ENCODE data around the gene RNASE1.
"Not testable (repeated sequence)": the region's sequence is repeated elsewhere in the genome, so short reads cannot be mapped to it uniquely, and the experiment has no call there.

Gene RNASE1

DNA sequence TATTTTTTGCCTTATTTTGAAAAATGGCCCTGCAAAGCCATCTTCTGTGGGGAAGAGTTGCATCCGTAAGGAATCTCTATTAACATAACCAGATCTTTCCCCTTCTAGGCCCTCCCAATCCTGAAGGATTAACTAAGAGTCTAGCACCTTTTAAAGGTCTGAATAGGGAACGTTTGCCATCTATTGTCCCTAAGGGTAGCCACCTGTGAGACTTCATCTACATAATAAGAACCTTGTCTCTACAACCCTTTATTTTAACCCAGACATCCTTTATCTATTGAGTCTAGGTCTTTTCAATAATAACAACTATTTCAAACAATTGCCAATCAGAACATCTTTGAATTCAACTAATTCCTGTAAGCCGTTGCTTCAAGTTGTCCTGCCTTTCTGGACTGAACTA, 30.0 kb downstream of the RNASE1 start:
- DNase-seq (ENCODE audit: low read depth in 2 of 2): no peak

DNA sequence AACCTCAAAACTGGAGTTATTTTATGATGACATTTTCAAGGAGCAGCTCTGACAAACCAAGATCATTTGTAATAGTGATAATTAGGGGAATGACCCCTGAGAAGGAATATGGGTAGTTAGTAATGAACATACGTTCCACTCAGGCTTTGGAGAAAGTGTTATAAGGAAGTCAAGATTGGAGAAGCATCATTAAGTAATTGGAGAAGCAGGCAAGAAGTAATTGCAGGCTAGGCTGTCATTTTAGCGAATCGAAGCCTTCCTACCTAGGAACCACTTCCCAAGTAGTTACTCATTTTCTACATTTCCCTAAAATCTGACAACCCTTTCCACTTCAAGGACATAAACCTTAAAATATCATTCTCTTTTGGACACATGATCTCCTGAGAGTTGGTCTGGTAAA, 33.2 kb downstream of the RNASE1 start:
- DNase-seq (ENCODE audit: low read depth in 2 of 2): no peak

DNA sequence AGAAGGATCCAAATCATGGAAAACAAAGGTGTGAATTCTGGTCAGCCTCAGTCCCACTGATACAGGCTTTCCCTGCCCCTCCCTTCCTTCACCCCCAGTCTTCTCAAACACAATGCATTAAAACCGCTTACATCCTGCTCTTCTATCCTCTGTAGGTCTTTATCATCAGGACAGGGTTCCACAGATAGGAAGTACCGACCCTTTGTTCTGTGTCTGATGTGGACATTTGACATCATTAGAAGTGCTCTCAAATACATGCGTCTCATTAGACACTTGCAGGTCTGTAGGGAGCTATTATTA, 34.1 kb downstream of the RNASE1 start:
- DNase-seq (ENCODE audit: low read depth in 2 of 2): no peak

DNA sequence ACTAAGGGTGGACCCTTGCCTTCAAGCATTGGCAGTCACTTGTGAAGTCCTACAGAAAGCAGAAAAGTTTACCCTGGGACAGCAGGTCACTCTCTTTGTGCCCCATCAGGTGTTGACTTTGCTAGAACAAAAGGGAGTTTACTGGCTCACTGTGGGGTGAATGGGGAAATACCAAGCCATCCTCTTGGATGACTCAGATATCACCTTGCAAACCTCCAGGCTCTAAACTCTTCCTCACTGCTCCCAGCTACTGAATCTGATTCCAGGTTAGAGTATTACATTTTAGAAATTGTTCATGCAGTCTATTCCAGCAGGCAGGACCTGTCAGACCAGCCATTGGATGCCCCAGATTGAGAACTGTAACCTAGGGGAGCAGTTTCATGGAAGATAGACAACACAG, 41.7 kb downstream of the RNASE1 start:
- DNase-seq (ENCODE audit: low read depth in 2 of 2): no peak

DNA sequence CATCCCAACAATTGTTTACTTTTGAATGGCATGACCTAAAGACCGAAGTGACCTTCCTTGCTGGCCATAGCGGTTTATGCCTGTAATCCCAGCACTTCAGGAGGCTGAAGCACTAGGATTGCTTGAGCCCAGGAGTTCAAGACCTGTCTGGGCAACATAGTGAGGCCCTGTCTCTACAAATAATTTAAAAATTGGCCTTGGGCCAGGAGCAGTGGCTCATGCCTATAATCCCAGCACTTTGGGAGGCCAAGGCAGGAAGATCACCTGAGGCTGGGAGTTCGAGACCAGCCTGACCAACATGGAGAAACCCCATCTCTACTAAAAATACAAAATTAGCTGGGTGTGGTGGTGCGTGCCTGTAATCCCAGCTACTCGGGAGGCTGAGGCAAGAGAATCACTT, 43.2 kb downstream of the RNASE1 start:
- not testable (repeated sequence) for DNase-seq (ENCODE audit: low read depth in 2 of 2)

DNA sequence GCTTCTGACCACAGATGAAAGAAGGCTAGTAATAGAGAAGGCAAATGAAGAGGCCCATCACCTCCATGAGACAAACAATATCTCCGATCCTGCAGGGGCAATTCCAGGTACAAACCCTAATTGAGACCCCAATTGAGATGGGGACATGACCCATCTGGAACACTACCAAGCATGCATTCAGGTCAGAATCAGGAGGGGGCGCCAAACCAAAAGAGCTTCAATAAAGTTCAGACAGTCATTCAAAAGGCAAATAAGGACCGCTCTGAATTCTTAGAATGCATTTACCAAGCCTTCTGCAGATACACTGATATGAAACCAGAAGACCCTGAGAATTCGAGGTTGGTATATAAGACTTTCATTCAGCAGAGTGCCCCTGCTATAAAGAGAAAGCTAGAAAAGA, 44.7 kb downstream of the RNASE1 start:
- peak in 1 of 2 donors; percentile 8 for DNase-seq (ENCODE audit: low read depth in 2 of 2)

DNA sequence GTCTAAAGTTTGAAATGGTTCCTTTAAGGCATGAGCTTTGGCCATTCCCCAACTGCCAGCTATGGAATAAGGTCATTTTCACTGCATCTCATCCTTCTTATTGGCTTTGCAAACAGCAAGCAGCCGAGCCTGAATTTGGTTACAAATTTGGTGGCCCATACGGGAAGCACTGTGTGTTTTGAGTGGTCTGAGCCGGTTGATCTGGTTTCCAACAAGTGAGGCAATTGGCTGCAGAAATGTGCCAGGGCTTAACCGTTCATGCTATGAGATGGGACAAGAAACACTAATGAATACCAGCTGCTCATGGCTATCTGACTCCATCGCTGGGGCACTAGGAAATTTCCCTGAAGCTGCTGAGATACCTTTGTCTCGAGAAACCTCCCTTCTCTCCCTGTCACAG, 47.6 kb downstream of the RNASE1 start:
- no peak for DNase-seq (ENCODE audit: low read depth in 2 of 2)

DNA sequence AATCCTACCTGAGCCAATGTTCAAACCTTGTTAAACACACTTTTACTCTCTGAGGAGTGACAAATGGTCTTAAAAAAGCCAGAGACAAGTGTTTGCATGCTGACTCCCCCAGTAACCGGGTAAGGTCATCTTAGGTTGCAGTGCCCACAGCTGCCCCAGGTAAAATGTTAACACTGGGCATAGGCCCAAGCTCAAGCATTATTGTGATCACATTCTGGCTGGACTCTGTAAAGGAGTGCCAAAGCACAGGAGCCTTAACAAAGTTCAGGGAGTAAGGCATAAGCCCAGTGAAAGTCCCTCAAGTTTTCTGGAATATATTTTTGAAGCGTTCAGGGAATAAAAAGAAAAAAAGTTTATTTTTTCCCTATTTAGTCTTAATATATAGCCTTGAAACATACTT, 48.3 kb downstream of the RNASE1 start:
- no peak for DNase-seq (ENCODE audit: low read depth in 2 of 2)

DNA sequence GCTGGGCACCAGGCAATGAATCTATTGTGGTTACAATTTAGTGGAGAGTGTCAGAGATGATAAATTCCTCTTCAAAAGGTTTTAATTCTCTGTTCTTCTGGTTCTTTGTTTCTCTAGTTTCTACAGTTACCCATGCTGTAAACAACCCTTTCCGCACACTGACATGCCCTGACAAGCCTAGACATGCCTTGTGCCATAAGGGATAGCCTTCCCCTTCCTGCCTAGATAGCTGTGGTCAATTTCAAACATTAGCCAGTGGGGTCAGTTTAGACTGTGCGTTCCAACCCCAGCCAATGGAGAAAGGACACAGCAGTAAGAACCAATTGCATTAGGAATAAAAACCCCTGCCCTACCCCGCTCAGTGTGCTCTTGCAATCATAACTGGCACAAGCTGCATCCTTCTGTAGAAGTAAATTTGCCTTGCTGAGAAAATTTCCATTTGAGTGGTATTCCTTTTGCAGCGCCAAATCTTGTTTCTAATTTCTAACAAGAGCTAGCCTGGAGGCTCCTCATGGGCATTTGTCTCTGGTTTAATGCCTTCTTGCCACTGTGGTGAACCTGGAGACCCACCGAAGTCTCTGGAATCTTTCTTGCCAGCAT, 50.6 kb downstream of the RNASE1 start:
- no peak for DNase-seq (ENCODE audit: low read depth in 2 of 2)

Measured in activated CD4-positive, alpha-beta T cell treated with anti-CD3 and anti-CD28 coated beads for 24 hours (primary cell).